NCI-H146 treated with DMSO at 0.1 percent for 48 hours (cell line): Measurements from ENCODE around the gene NAPG.
"Not testable (repeated sequence)": the region's sequence is repeated elsewhere in the genome, so short reads cannot be mapped to it uniquely, and the experiment has no call there.

Experiments used
- DNase-seq: peaks from one replicate; lab custom pipeline; 2025; ENCODE audit not compliant: unreplicated experiment; lab: John Stamatoyannopoulos, UW

Gene NAPG

DNA sequence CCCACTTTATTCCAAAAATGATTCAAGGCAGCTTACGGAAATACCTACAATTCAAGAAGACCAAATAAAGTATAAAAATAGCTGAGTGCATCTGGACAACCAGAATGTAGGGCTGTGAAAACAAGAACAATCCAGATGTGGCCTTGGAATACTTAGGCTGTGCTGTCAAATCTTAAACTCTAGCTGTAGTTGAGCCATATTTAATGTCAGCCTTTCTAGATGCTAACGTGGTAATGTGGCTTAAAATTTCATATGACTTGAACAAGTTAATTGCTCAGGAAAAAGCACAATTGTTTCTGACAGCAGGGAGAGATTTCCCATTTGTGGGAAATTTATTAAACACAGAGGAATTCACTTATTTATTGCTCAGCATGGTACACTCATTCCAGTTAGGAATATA lies 14.6 kb upstream of the NAPG start:
- no peak for DNase-seq

DNA sequence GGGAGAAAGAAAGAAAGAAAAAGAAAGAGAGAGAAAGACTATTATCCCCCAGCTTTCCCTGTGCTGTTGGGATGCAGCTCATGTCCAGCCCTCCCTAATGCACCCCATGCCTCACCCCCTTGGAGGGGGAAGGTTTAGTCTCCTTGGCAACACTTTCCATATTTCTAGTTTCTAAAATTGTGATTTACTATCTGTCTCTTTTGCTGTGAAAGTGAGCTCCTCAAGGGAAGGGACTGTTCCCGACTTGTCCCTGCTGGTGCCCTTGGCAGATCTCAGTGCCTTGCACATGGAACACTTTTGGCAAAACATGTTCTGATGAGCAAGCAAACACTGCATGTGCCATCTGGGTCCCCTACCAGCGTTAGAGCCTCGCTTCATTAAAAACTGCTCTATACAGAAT lies 11.7 kb upstream of the NAPG start:
- no peak for DNase-seq

DNA sequence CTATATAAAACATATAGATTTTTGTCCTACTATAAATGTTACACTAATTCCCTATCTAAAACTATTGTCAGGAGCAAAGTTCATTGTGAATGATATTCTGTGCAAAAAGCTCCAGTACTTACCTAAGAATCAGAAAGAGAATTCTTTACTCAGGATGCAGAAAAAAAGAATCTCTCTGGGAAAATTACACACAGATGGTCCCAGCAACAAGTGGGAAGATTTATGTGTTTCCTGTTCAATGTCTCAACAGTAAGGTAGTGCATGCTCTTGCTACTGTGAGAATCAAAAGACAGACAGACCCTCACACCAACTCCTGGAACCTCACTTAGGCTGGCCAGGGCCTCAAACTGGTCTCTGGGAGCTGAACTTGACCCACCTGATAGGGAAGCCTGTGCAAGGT lies 11.2 kb upstream of the NAPG start:
- DNase-seq = no peak

DNA sequence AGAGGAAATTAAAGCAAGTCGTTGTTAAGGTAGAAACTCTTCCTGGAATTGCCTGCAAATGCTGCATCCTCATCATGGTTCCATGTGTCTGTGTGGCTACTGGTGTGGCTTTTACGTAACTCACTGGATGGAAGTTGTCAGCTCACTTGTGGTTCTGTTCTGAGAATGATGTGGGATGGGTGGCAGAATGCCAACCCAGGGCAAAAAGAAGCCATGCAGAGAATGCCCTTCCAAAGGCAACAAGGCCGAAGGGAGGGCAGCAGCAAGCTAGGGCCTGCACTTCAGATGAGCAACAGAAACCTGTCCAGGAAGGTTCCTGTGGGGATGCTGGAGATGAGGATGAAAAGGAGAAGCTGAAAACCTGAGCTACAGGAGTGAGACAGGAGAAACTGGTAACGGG lies 10.4 kb upstream of the NAPG start:
- DNase-seq = no peak

DNA sequence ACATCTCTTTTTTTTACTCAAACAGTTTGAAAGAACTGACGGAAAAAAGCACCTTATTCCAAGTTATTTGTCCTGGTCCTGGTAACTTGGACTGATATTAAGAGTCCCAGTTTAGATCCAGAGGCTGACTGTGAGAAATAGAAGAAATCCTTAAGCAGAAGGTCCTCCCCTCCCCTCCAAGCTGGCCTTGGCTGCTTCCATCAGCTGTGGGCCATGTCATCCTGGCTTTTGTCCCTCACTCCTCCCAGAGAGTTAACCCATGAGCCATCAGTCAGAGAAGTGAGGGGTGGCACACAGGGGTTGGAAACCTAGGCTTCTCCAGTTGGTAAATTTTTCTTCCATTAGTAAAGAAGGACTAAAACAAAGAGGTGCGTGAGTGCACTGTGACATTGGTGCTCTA lies 9.7 kb upstream of the NAPG start:
- no peak for DNase-seq

DNA sequence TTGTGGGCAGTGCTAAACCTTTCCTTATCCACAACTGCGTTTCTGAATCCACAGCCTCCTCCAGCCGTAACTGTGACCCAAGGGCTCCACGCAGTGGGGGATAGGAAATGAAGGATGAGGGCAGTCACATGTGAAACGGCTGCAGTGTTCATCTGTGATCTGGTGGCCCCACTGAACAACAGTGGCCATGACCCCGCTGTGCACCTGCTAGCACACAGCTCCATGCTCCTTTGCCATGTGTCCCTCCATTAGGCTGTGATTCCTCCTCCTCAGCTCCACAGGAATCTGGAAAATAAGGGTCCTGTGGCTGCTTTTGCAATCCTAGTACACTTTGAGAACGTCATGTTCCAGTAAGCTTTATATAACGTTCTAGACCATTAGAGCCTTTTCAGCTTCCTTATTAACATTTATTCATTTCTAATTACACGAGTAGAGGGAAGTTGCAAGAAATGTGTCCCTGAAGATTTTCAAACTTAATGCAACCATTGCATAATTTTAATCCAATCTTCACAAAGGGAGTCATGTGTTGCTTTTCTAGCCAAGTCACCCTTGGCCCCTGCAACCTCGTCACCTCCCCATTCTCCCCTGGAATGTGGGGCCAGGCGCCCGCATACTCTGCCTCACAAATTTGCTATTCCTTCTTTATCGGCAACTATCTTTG lies 7.1 kb upstream of the NAPG start:
- peak; percentile 90 for DNase-seq

DNA sequence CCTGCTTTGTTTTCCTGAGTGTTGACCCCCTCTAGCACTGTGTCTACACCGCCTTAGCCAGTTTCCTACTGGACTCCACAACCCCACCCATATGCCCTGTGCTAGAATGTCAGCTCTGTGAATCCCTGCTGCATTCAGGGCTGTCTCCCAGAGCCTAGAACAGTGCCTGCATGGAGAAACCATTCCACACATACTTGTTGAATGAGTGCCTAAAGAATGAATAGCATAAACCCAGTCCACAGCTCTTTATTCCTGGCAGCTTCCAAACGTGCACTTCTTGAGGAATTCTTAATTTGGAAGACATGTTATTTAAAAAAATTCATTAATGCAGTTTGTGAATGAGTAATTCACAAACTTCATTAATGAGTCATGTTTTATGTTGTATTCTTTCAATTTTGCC lies 6.5 kb upstream of the NAPG start:
- no peak for DNase-seq

DNA sequence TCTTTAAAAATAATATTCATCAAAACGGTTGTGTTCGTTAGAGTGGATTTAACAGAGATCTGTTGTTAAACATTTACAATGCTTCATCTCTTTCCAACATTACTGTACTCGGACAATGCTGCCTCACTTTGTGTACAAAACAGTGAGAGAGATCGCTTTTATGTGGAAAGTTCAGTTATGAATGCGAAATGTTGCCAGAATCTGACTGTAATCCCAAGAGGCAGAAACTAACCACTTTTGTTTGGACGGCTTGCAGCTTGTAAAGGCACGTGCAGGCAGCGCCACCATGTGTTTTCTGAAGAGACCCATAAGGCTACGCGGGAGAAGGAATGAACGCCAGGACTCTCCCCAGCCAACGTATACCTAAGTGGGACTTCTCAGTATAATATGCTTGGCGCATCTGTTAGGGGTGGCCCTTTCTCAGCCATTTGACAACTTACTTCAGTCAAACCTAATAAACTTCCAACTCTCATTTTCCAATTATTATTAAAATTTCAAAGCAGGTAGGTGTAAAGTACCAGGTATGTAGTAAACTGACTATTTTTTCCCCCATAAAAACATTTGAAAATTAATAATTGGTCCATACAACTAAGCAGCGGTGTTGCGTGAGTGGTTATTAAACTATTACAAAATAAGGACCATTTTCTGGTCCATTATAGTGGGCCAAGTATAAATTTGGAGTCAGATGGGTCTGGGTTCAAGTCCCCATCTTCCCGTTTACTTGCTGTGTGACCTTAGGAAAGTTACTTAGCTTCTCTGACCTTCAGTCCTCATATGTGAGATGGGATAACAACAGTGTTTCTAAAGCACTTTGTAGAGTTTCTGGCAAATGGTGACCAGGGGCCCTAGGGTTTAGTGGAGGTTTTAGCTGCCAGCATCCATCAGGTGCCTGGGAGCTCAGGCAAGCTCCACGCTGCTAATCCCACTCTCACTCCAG lies 5.6 kb upstream of the NAPG start:
- DNase-seq = peak; percentile 85

DNA sequence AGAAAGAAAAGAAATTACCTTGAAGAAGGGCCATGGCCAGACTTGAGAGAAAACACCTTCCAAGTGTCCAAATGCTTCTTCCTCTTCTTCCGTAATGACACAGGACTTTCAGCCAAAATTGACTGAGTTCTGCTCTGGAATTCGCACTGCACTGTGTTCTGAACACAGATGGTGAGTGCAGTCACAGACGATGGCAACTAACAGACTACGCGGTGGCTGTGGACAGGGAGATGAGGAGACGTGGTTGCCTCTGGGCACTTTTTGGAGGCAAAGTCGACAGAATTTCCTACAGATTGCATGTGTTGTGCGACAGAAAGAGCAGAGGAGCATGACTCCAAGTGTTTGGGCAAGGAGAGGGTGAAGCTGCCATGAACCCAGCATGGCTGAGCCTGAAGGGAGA lies 4.3 kb upstream of the NAPG start:
- DNase-seq = no peak

DNA sequence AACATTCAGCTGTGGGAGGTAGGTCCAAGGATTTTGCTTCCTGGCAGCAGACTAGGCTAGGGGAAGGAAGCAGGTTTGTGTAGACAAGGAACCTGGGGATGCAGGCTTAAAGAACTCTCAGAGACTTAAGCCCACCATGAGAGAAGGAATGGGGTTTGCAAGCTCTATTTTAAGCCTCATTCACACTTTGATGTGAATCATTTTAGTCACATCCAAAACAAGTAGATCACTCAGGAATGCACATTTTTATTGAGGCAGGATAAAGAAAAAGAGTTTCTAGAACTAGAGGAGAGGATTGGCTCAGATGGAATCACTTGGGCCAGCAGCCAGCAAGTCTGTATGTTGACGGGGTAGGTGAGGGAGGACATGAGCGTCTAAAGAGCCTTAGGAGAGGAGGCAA lies 3.3 kb upstream of the NAPG start:
- DNase-seq = no peak

DNA sequence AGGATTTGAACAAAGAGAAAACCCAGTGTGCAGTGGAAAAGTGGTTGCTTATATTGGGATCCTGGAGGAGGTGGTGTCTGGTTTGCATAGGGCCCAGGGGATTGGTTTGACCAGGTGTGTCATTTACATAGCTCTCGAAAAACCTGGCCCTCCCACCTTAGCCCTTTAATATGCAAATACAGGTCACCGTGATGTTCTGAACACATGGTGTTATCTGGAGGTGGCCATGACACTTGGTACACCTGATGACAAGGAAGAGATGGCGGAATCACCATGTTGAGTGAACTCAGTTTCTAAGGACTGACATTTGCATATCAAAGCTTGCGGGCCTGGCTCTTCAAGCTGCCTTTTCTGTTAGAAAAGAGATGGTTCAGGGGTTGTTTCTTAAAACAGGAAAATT lies 2.3 kb upstream of the NAPG start:
- DNase-seq = no peak

DNA sequence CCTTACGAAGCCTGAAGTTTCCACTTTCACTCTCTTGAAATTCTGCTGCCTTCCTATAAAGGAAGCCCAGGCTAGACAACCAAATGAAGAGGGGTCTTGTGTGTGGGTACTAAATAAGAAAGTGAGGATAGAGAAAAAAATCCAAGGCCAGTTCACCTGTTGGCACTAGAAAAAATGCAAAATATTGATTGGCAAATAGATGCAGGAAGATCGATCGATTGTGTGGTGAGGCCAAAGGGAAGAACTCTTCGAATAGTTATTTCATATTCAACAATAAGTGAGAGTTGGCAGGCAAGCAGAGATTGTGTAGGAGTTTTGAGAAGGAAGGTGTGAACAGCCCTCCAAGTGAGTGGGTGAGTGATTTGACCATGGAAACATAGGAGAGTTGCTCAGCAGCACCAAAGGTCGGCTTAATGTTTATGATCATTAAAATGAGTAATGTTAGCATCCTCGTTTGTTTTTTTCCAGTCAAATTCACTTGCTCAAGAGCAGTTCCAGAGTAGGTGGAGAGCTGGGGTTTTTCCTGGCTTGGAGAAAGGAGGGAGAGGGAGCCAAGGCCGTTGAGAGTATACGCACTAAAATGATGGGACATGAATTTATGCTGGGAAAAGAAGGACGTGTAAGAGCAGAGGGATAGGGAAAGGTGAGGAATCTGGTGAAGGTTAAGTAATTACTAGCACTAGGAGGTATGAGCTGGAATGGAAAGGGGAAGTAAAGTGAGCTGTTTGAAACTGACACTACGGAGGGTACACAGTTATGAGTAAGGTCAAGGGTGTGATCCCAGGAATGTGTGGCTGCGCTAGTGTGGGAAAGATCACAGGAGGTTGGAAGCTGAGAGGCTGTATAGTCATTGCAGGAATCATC lies 1.1 kb upstream of the NAPG start:
- no peak for DNase-seq

DNA sequence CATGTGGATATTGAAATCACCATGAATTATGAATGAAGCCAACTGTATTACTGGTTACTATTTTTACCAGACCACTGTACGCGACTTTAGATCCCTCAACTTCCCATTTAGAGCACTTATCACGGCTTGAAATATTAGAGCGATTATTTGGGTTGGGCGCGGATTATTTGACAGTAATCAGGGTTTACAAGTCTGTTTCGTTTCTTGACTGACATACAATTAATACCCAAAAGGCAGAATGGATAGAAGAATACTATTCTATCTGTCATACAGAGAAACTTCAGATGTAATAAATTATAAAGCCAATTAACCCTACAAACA lies 496 bp upstream of the NAPG start:
- DNase-seq = no peak

DNA sequence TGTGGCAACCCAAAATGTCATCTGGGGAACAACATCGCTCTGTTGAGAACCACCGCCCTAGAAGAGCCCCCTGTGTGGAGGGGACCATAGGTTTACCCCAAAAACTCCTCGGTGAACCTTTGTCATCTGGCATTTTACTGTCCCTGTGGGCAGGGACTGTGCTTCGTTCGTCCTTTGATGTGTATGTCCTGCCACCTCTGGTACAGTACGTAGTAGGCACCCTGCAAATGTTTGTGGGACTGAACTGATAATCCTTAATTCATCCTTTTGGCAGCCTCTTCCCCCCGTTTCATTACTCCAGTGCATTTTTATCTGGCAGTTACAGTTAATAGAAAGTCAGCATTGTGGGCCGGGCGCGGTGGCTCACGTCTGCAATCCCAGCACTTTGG lies 728 bp downstream of the NAPG start:
- no peak for DNase-seq

DNA sequence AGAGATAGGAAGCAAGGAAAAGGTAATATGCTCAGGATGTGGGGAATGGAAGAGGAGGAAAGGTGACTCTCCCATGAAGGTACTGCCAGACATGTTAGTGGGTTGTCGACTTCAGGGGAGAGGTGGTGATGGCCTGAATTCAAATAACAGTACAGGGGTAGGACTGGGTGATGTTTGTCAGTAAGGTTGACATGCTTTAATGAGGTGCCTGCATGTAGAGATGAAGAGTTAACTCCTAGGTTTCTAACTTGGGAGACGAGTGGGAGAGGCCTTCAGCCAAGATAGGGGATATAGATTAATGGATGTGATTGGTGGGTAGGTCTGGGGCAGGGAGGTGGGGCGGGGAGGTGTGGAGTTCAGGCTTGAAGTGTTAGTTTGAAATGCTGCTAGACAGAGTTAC lies 2.6 kb downstream of the NAPG start:
- no peak for DNase-seq

DNA sequence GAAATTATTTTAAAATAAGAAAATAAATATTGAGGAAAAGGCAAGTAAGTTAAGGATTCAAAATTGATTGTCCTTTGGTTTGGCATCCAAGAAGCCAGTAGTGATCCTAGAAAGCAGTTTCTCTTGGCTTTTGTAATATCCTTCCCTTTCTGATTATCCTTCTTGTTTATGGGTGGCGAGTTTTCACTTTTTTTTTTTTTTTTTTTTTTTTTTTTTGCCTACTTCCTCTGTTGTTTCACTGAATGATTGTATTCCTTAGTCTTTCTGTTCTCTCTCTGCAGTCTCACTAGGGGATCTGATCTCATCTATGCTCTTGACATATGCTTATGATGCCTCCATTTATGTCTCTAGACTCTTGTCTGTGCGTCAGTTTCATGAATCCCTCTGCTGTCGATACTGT lies 4.2 kb downstream of the NAPG start:
- DNase-seq = no peak

DNA sequence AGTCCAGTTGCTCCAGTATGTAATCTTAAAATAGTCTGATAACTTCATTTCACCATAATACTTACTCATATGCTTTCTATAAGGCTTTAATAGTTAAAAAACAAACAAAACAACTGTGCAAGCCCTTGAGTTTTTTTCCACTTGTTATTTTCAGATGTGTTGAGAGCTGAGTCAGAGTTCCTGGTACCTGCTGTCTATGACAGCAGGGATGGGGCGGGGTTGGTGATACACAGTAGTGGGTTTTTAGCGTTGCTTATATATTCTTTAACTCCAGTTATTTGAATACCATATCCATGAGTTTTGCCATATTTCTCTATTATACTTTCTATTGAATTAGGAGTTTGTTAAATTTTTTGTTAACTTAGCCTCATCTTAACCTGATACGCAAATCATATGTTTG lies 5.0 kb downstream of the NAPG start:
- DNase-seq = no peak

DNA sequence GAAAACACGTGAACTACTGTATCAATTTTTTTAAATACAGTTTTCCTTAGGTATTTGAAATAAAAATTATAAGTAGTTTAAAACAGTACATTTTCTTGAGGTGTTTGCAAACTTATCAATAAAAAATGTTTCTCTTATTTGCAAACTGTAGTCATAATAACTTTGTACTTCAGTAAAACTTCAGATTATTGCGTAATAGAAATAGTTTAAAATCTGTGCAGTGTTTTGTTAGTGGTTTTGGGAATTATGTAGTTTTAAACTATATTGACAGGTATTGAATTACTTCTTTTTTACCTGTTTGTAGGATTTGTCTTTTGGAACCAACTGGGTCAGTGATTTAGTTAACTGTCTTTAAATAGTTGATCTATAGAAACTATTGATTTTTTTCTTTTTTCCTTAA lies 7.3 kb downstream of the NAPG start:
- no peak for DNase-seq

DNA sequence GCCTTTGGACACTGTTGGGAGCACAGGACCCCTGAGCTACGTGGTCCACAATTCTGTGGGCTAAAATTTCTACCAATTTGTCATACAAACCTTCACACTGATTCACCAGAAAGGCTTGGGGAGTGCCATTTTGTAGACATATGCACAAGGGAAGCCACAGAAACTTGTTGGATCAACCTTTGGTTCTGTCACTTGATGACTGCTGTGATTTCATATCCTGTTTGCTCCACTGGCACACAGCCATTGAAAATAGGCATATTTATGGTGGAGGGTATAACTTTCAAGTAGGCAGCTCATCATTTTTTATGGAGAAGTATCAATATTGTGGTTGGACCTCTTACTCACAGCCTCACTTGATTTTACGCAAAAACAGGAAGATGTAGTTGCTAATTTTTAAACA lies 10.5 kb downstream of the NAPG start:
- no peak for DNase-seq

DNA sequence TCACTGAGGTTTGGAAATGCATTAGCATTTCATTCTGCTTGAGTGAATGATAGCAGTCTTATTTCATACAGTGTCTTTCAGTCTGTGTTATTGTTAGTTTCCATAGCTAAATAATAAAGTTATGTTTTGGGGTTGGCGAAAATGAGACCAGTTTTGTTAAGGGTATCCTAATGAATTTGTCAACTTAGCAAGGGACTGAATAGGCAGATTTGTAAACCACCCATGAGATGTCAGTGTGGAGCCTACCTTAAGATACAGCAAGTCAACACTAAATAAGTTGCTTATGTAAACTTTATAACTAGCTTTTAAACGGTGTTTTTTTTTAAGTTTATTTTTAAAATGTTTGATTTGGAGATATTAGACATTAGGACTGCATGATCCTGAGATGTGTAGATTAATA lies 11.9 kb downstream of the NAPG start:
- no peak for DNase-seq

DNA sequence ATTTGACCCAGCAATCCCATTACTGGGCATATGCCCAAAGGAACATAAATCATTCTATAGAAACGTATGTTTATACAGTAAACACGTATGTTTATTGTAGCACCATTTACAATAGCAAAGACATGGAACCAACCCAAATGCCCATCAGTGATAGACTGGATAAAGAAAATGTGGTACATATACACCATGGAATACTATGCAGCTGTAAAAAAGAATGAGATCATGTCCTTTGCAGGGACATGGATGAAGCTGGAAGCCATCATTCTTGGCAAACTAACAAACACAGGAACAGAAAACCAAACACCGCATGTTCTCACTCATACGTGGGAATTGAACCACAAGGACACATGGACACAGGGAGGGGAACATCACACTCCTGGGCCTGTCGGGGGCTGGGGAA lies 13.3 kb downstream of the NAPG start:
- not testable (repeated sequence) for DNase-seq

DNA sequence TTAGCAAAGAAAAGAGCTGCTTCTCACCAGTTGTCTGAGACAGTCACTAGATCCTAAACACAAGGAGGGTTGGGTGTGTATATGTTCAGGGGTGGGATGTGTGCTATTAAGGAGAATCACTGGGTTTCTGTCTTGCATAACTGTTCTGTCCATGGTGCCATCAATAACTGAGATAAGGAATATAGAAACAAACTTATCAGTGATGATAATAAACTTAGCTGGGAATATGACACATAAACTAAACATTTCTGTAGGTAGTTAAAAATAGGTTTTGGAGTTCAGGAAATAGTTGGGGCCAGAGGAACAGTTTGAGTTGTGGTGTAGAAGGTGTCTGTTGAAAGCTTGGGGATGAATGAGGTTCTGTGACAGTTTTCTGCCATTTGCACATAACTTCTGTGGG lies 17.4 kb downstream of the NAPG start:
- DNase-seq = no peak
